Measurements from ENCODE around the gene ALOX12B.
"Not testable (repeated sequence)": the region's sequence is repeated elsewhere in the genome, so short reads cannot be mapped to it uniquely, and the experiment has no call there.

The ALOX12B gene

DNA sequence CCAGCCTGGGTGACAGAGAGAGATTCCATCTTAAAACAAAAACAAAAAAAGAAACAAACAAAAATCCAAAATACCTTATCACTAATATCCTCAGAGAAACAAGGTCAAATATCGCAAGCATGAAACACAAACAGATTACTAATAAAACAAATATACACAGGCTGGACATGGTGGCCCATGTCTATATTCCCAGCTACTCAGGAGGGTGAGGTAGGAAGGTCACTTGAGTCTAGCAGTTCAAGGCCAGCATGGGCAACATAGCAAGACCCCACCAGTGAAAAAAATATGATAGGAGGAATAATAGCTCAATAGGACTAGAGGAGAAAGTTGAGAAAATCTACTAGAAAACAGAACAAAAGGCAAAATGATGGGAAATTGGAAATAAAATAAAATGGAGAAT lies 55.6 kb downstream of the ALOX12B start:
- Histone ChIP-seq H3K9ac (ENCODE audit: low read length in 5 of 5) (no peak overlapping the region), H3K4me1 (ENCODE audit: control insufficient read depth in 5 of 5, insufficient read depth in 5 of 5, low read length in 5 of 5) (no peaks in the 10 kb centered on the region), H3K4me3 (ENCODE audit: low read depth in 1 of 5, low read length in 5 of 5) (no peak overlapping the region), H3K9me3 (ENCODE audit: control insufficient read depth in 5 of 5, low read length in 5 of 5) (no peaks in the 10 kb centered on the region), H3K27ac (ENCODE audit: low read depth, low read length) (no peak overlapping the region), H3K27me3 (ENCODE audit: control insufficient read depth in 5 of 5, insufficient read depth in 4 of 5, low read length in 5 of 5) (peaks cover 4 to 27% (median 12%) of the 10 kb centered on the region in 5 donors), H3K36me3 (ENCODE audit: control insufficient read depth in 5 of 5, insufficient read depth in 5 of 5, low read length in 5 of 5) (no peaks in the 10 kb centered on the region)

GRCh38 chr17:8031261-8031661 lies 56.3 kb downstream of the ALOX12B start:
- Histone ChIP-seq H3K9ac (ENCODE audit: low read length in 5 of 5) (no peak overlapping the region), H3K27me3 (ENCODE audit: control insufficient read depth in 5 of 5, insufficient read depth in 4 of 5, low read length in 5 of 5) (peaks cover 4 to 27% (median 12%) of the 10 kb centered on the region in 5 donors), H3K36me3 (ENCODE audit: control insufficient read depth in 5 of 5, insufficient read depth in 5 of 5, low read length in 5 of 5) (no peaks in the 10 kb centered on the region), H3K9me3 (ENCODE audit: control insufficient read depth in 5 of 5, low read length in 5 of 5) (no peaks in the 10 kb centered on the region), H3K27ac (ENCODE audit: low read depth, low read length) (no peak overlapping the region), H3K4me3 (ENCODE audit: low read depth in 1 of 5, low read length in 5 of 5) (no peak overlapping the region), H3K4me1 (ENCODE audit: control insufficient read depth in 5 of 5, insufficient read depth in 5 of 5, low read length in 5 of 5) (no peaks in the 10 kb centered on the region)

DNA sequence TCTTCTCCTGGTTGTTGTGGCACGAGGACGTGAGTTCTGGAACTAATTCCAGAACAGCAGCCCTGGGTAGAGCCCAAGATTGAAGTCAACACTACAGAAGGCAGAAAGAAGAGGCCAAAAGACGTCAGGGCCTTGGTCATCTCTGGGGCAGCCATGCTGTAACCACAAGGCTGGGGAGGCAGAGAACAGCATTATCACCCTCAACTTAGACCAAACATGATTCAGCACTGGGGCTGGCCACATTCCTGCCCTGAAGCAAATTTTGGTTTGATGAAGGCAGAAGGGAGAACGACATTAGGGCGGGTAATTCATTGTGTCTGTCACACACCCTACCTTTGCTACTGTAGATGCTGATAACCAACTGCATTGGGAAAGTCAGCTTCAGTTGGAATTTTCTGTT lies 58.4 kb downstream of the ALOX12B start:
- H3K9me3 ChIP-seq (ENCODE audit: control insufficient read depth in 5 of 5, low read length in 5 of 5) = no peaks in the 10 kb centered on the region

DNA sequence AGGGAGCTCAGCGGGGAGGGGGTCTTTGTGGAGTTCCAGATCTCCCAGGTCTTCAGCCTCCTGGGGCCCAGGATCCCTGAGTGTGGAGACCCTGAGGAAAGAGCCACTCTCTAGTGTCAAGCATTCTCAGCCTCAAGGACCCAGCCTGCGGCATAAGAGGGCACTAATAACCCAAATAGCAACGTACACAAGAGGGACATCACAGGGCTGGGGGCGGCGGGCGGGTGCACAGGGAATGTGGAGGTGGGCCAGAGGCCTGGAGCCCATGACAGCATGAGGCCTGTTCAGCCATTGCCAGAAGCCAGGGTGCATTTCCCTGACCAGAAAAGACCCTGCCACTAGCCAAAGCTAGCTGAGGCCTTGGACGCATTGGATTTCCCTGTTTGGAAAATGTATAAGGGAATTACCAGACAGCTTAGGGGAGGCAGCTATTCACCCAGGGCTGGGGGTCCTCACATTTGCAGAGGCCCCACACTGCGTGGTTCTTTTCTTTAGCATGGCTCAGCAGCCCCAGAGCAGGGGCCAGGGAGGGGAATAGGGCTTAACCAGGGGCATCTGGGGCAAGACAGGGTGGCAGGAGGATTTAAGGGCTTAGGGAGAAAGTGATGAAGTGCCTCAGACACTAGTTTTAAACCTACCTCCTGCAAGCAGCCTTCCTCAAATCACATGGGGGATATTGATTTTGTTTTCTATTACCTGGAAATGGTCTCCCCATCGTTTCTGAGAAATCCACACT lies 62.2 kb downstream of the ALOX12B start:
- no peak overlapping the region for H3K9ac ChIP-seq (ENCODE audit: low read length in 5 of 5)
- H3K27me3 ChIP-seq (ENCODE audit: control insufficient read depth in 5 of 5, insufficient read depth in 4 of 5, low read length in 5 of 5) = peaks cover 6 to 23% (median 12%) of the 10 kb centered on the region in 5 donors
- no peak overlapping the region for H3K27ac ChIP-seq (ENCODE audit: low read depth, low read length)
- H3K9me3 ChIP-seq (ENCODE audit: control insufficient read depth in 5 of 5, low read length in 5 of 5) = no peaks in the 10 kb centered on the region
- H3K4me1 ChIP-seq (ENCODE audit: control insufficient read depth in 5 of 5, insufficient read depth in 5 of 5, low read length in 5 of 5) = peaks cover 0 to 4% (median 0%) of the 10 kb centered on the region in 5 donors
- H3K4me3 ChIP-seq (ENCODE audit: low read depth in 1 of 5, low read length in 5 of 5) = no peak overlapping the region
- H3K36me3 ChIP-seq (ENCODE audit: control insufficient read depth in 5 of 5, insufficient read depth in 5 of 5, low read length in 5 of 5) = no peaks in the 10 kb centered on the region

More for the DNA sequence above, 58.4 kb downstream of the ALOX12B start:
- no peak overlapping the region for H3K9ac ChIP-seq (ENCODE audit: low read length in 5 of 5)
- H3K27ac ChIP-seq (ENCODE audit: low read depth, low read length) = no peak overlapping the region
- peaks cover 4 to 23% (median 12%) of the 10 kb centered on the region in 5 donors for H3K27me3 ChIP-seq (ENCODE audit: control insufficient read depth in 5 of 5, insufficient read depth in 4 of 5, low read length in 5 of 5)
- peaks cover 0 to 2% (median 0%) of the 10 kb centered on the region in 5 donors for H3K4me1 ChIP-seq (ENCODE audit: control insufficient read depth in 5 of 5, insufficient read depth in 5 of 5, low read length in 5 of 5)
- no peaks in the 10 kb centered on the region for H3K36me3 ChIP-seq (ENCODE audit: control insufficient read depth in 5 of 5, insufficient read depth in 5 of 5, low read length in 5 of 5)
- no peak overlapping the region for H3K4me3 ChIP-seq (ENCODE audit: low read depth in 1 of 5, low read length in 5 of 5)

- H3K4me3 ChIP-seq (ENCODE audit: low read depth in 1 of 5, low read length in 5 of 5); H3K9me3 ChIP-seq (ENCODE audit: control insufficient read depth in 5 of 5, low read length in 5 of 5); H3K36me3 ChIP-seq (ENCODE audit: control insufficient read depth in 5 of 5, insufficient read depth in 5 of 5, low read length in 5 of 5); H3K4me1 ChIP-seq (ENCODE audit: control insufficient read depth in 5 of 5, insufficient read depth in 5 of 5, low read length in 5 of 5); H3K27ac ChIP-seq (ENCODE audit: low read depth, low read length); H3K9ac ChIP-seq (ENCODE audit: low read length in 5 of 5): not testable (repeated sequence)
- H3K27me3 ChIP-seq (ENCODE audit: control insufficient read depth in 5 of 5, insufficient read depth in 4 of 5, low read length in 5 of 5) = peaks cover 6 to 19% (median 9%) of the 10 kb centered on the region in 5 donors
Measured at GRCh38 chr17:8024161-8024560, 63.4 kb downstream of the ALOX12B start.

Data from subcutaneous abdominal adipose tissue (tissue), 5 donors.